GM23338 (cell line): Measurements from ENCODE around the gene WDR73. TPM values are rescaled to one million over a fixed set of nuclear protein-coding genes. Genes with fewer than 3 reads are reported as not detected.

Experiments
- ATAC-seq: fragments of 200-7000 bp; cut with Tn5 transposase; 3 replicates; pipeline ENCODE4 v1.9.1; 2020
- DNase-seq: peaks from one replicate; pipeline ENCODE4 v3.0.0-alpha.2; 2015; ENCODE audit warnings: low spot score
- H2AFZ ChIP-seq: fragments of 200-600 bp; sonication (generic); 2 replicates; pipeline ENCODE4 v1.8.0; 2016; ENCODE audit warnings: antibody characterized with exemption, mild to moderate bottlenecking, moderate library complexity
- H3F3A ChIP-seq: fragments of 200-600 bp; sonication (generic); replicated peaks from 2 replicates; pipeline ENCODE4 v1.8.0; 2017; ENCODE audit warnings: antibody characterized with exemption, mixed run types, low read depth
- H3K27ac ChIP-seq: fragments of 200-600 bp; sonication (generic); 2 replicates; pipeline ENCODE4 v1.6.1; 2016; ENCODE audit warnings: low read depth
- H3K27me3 ChIP-seq: fragments of 200-600 bp; sonication (generic); 2 replicates; pipeline ENCODE4 v1.8.0; 2016; ENCODE audit warnings: mild to moderate bottlenecking, mixed run types, moderate library complexity; ENCODE audit not compliant: insufficient read depth
- H3K36me3 ChIP-seq: fragments of 200-600 bp; sonication (generic); 2 replicates; pipeline ENCODE4 v1.8.0; 2016; ENCODE audit warnings: mild to moderate bottlenecking; ENCODE audit not compliant: insufficient read depth
- H3K4me1 ChIP-seq: fragments of 200-600 bp; sonication (generic); 2 replicates; pipeline ENCODE4 v1.8.0; 2016; ENCODE audit warnings: mild to moderate bottlenecking, moderate library complexity; ENCODE audit not compliant: insufficient read depth
- H3K4me2 ChIP-seq: fragments of 200-600 bp; sonication (generic); 2 replicates; pipeline ENCODE4 v1.7.1; 2017; ENCODE audit warnings: mixed run types
- H3K4me3 ChIP-seq: fragments of 200-600 bp; sonication (generic); 2 replicates; pipeline ENCODE4 v1.6.1; 2016; ENCODE audit warnings: mixed run types
- H3K79me2 ChIP-seq: fragments of 200-600 bp; sonication (generic); replicated peaks from 2 replicates; pipeline ENCODE4 v1.8.0; 2017; ENCODE audit warnings: mild to moderate bottlenecking; ENCODE audit not compliant: insufficient read depth
- H3K9me2 ChIP-seq: fragments of 200-600 bp; sonication (generic); 2 replicates; pipeline ENCODE4 v1.8.0; 2017; ENCODE audit not compliant: insufficient read depth
- H4K20me1 ChIP-seq: fragments of 200-600 bp; sonication (generic); replicated peaks from 2 replicates; pipeline ENCODE4 v1.8.0; 2017; ENCODE audit warnings: mild to moderate bottlenecking; ENCODE audit not compliant: insufficient read depth
- H3K27ac Mint-ChIP-seq: 2 replicates; pipeline ENCODE4 v1.8.0; 2020; ENCODE audit warnings: inconsistent platforms, mild to moderate bottlenecking, moderate library complexity, mixed read lengths
- H3K27me3 Mint-ChIP-seq: 3 replicates; pipeline ENCODE4 v1.8.0; 2022; ENCODE audit warnings: low read depth, mild to moderate bottlenecking, moderate library complexity, mixed read lengths, inconsistent platforms; ENCODE audit not compliant: insufficient read depth, poor library complexity
- H3K36me3 Mint-ChIP-seq: 3 replicates; pipeline ENCODE4 v1.8.0; 2021; ENCODE audit warnings: low read depth, mild to moderate bottlenecking, inconsistent platforms, moderate library complexity, mixed read lengths
- H3K4me1 Mint-ChIP-seq: 3 replicates; pipeline ENCODE4 v1.8.0; 2020; ENCODE audit warnings: mild to moderate bottlenecking, inconsistent platforms, mixed read lengths
- H3K4me3 Mint-ChIP-seq: 3 replicates; pipeline ENCODE4 v1.8.0; 2021; ENCODE audit warnings: moderate library complexity, mild to moderate bottlenecking, inconsistent platforms, mixed read lengths
- H3K9me3 Mint-ChIP-seq: 3 replicates; pipeline ENCODE4 v1.8.0; 2020; ENCODE audit warnings: moderate library complexity, mild to moderate bottlenecking, inconsistent platforms, mixed read lengths
- CREB1 ChIP-seq: fragments of 250-450 bp; sonication (Bioruptor Pico); IDR thresholded peaks from 2 replicates; pipeline ENCODE4 v1.5.0; 2020; ENCODE audit warnings: low read depth, mild to moderate bottlenecking, moderate library complexity
- ETS1 ChIP-seq: IDR thresholded peaks from 2 replicates; pipeline ENCODE4 v1.6.1; 2016; ENCODE audit warnings: antibody characterized with exemption
- EZH2 ChIP-seq: fragments of 200-600 bp; sonication (generic); IDR thresholded peaks from one replicate; pipeline ENCODE4 v1.8.0; 2017; ENCODE audit warnings: antibody characterized with exemption, mild to moderate bottlenecking, low read depth; ENCODE audit not compliant: unreplicated experiment
- EZH2phosphoT487 ChIP-seq: fragments of 200-600 bp; sonication (generic); IDR thresholded peaks from one replicate; pipeline ENCODE4 v1.8.1; 2018; ENCODE audit warnings: antibody characterized with exemption; ENCODE audit not compliant: unreplicated experiment
- JUNB ChIP-seq: IDR thresholded peaks from one replicate; pipeline ENCODE4 v1.6.1; 2016; ENCODE audit warnings: antibody characterized with exemption; ENCODE audit not compliant: unreplicated experiment
- NANOG ChIP-seq: IDR thresholded peaks from 2 replicates; pipeline ENCODE4 v1.6.1; 2016; ENCODE audit warnings: antibody characterized with exemption, borderline replicate concordance
- POLR2AphosphoS5 ChIP-seq: IDR thresholded peaks from 2 replicates; pipeline ENCODE4 v1.6.1; 2016; ENCODE audit warnings: antibody characterized with exemption, low read depth
- STAT1 ChIP-seq: IDR thresholded peaks from one replicate; pipeline ENCODE4 v1.6.1; 2016; ENCODE audit warnings: antibody characterized with exemption; ENCODE audit not compliant: unreplicated experiment
- ZNF114 ChIP-seq: fragments of 250-450 bp; sonication (Bioruptor Pico); IDR thresholded peaks from 2 replicates; pipeline ENCODE4 v1.5.0; 2020; ENCODE audit warnings: mild to moderate bottlenecking, moderate library complexity
- ZNF331 ChIP-seq: fragments of 250-450 bp; sonication (Bioruptor Pico); IDR thresholded peaks from 2 replicates; pipeline ENCODE4 v1.5.0; 2020; ENCODE audit warnings: low read depth, mild to moderate bottlenecking, moderate library complexity
- ZNF462 ChIP-seq: fragments of 250-450 bp; sonication (Bioruptor Pico); IDR thresholded peaks from 2 replicates; pipeline ENCODE4 v1.5.0; 2020; ENCODE audit warnings: mild to moderate bottlenecking, moderate library complexity
- polyA plus RNA-seq: library from polyadenylated mRNA; unstranded; fragments of >200 nt; fragmentation: Nextera tagmentation; extraction: Ambion mirVana; gene quantifications from 2 replicates; pipeline ENCODE4 v1.2.1, GENCODE V29; 2016
- total RNA-seq: library from RNA; depleted of rRNA; stranded (reverse); fragments of >200 nt; shearing (Covaris generic); gene quantifications from 2 replicates; pipeline ENCODE4 v1.2.3, GENCODE V29; 2014
- TF ChIP-seq, protein P1 (sequence below), 2 experiments: fragments of 200-600 bp in 1 of 2; sonication (generic) in 1 of 2; conservative IDR thresholded peaks; 2 replicates each; pipeline versions ENCODE4 v1.5.1 to v1.6.1; 2016 to 2017; ENCODE audit warnings: antibody characterized with exemption in 2 of 2, low read depth in 2 of 2, mild to moderate bottlenecking in 2 of 2, moderate library complexity in 1 of 2
- TF ChIP-seq, protein P2 (sequence below): IDR thresholded peaks from one replicate; pipeline ENCODE4 v1.6.1; 2018; ENCODE audit warnings: antibody characterized with exemption; ENCODE audit not compliant: unreplicated experiment

Gene WDR73
- total and polyA plus RNA-seq, 2 experiments from 2014 or later, result 14.8 to 25.2 TPM

- TF ChIP-seq, protein P1, sequence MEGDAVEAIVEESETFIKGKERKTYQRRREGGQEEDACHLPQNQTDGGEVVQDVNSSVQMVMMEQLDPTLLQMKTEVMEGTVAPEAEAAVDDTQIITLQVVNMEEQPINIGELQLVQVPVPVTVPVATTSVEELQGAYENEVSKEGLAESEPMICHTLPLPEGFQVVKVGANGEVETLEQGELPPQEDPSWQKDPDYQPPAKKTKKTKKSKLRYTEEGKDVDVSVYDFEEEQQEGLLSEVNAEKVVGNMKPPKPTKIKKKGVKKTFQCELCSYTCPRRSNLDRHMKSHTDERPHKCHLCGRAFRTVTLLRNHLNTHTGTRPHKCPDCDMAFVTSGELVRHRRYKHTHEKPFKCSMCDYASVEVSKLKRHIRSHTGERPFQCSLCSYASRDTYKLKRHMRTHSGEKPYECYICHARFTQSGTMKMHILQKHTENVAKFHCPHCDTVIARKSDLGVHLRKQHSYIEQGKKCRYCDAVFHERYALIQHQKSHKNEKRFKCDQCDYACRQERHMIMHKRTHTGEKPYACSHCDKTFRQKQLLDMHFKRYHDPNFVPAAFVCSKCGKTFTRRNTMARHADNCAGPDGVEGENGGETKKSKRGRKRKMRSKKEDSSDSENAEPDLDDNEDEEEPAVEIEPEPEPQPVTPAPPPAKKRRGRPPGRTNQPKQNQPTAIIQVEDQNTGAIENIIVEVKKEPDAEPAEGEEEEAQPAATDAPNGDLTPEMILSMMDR (conservative IDR thresholded peaks at IDR 0.05; ENCODE audit: low read depth in 2 of 2), result no peak
- TF ChIP-seq ZNF114 (CRISPR knock-in tag), result no peak
- no peak for TF ChIP-seq ZNF331 (CRISPR knock-in tag)
- TF ChIP-seq ZNF462 (CRISPR knock-in tag), result no peak
These were observed 42.5 kb downstream of the WDR73 start (continued) for GRCh38 chr15:84611631-84612030.

DNA sequence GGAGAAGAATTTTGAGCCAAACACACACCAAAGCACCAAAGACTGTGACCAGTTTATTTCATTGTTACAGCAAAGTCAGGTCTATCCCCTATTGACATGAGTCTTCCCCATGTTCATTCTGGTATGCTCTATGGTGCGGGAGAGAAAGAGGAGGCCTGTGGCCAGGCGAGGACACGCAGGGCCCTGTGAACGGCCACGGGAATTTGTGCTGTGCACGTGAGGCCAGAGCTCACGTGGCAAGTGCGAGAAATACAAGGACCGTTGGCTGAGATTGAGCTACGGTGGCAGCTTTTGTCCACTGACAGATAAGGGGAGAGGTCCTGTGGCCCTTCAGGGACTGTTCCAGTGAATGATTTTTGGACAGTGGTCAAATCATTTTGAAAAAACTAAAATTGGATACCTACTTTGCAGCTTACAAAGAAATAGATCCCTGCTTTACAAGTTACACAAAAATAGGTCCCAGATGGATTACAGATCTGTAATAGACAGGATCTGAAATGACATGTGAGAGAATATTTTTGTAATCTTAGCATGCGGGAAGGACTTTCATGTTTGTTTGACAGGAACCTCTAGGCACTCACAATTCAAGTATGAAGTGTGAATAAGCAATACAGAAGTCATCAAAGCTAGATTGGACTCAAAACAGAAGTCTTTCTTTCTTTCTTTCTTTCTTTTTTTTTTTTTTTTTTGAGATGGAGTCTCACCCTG is 44.1 kb downstream of the WDR73 start:
- Histone ChIP-seq H3K4me3 (no peak overlapping the region), H2AFZ (no peak overlapping the region), H3K4me2 (no peak overlapping the region), H3K36me3 (peaks cover 35% of the 10 kb centered on the region; the same call in 1 of the 2 replicates), H3F3A (peaks cover 15% of the 10 kb centered on the region), H3K27me3 (no peaks in the 10 kb centered on the region), H4K20me1 (peaks cover 99% of the 10 kb centered on the region), H3K27ac (no peak overlapping the region), H3K9me2 (no peaks in the 10 kb centered on the region), H3K79me2 (peaks cover 100% of the 10 kb centered on the region), H3K4me1 (peaks cover 64% of the 10 kb centered on the region)
- peaks cover 63% of the 10 kb centered on the region for H3K4me1 Mint-ChIP-seq
- H3K9me3 Mint-ChIP-seq, result no peaks in the 10 kb centered on the region
- DNase-seq, result no peak
- no peak for ATAC-seq
- peaks cover 79% of the 10 kb centered on the region for H3K36me3 Mint-ChIP-seq
- H3K4me3 Mint-ChIP-seq, result no peak overlapping the region
- H3K27ac Mint-ChIP-seq, result no peak overlapping the region
- H3K27me3 Mint-ChIP-seq, result peaks cover 2% of the 10 kb centered on the region
- TF ChIP-seq CREB1 (CRISPR knock-in tag) (no peak), ETS1 (no peak), POLR2AphosphoS5 (no peak), STAT1 (no peak), NANOG (no peak), JUNB (no peak), ZNF331 (CRISPR knock-in tag) (no peak), EZH2phosphoT487 (no peak), EZH2 (no peak)
- TF ChIP-seq, protein P2, sequence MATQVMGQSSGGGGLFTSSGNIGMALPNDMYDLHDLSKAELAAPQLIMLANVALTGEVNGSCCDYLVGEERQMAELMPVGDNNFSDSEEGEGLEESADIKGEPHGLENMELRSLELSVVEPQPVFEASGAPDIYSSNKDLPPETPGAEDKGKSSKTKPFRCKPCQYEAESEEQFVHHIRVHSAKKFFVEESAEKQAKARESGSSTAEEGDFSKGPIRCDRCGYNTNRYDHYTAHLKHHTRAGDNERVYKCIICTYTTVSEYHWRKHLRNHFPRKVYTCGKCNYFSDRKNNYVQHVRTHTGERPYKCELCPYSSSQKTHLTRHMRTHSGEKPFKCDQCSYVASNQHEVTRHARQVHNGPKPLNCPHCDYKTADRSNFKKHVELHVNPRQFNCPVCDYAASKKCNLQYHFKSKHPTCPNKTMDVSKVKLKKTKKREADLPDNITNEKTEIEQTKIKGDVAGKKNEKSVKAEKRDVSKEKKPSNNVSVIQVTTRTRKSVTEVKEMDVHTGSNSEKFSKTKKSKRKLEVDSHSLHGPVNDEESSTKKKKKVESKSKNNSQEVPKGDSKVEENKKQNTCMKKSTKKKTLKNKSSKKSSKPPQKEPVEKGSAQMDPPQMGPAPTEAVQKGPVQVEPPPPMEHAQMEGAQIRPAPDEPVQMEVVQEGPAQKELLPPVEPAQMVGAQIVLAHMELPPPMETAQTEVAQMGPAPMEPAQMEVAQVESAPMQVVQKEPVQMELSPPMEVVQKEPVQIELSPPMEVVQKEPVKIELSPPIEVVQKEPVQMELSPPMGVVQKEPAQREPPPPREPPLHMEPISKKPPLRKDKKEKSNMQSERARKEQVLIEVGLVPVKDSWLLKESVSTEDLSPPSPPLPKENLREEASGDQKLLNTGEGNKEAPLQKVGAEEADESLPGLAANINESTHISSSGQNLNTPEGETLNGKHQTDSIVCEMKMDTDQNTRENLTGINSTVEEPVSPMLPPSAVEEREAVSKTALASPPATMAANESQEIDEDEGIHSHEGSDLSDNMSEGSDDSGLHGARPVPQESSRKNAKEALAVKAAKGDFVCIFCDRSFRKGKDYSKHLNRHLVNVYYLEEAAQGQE, result no peak
